H1 (cell line): ENCODE data around the gene PC. TPM values are rescaled to one million over a fixed set of nuclear protein-coding genes. Genes with fewer than 3 reads are reported as not detected.

ENCODE experiments used
- CTCF ChIA-PET: fragments of 300-600 bp; sonication (Branson Sonifier 250); formaldehyde crosslinking; loops from one replicate; lab custom pipeline; 2021; ENCODE audit not compliant: partially characterized antibody; lab: Charles Lee
- POLR2A ChIA-PET: fragments of 300-600 bp; sonication (Branson Sonifier 250); formaldehyde crosslinking; loops from one replicate; lab custom pipeline; 2021; ENCODE audit warnings: inconsistent platforms; ENCODE audit not compliant: partially characterized antibody; lab: Charles Lee
- DNase-seq, 2 experiments: peaks; one replicate each; pipeline versions ENCODE4 v3.0.0 to v3.0.0-alpha.2; 2010 to 2022; ENCODE audit warnings: low spot score in 2 of 2, low read depth in 1 of 2, mixed read lengths in 1 of 2
- FAIRE-seq: peaks from 2 replicates; lab custom pipeline; 2011; peaks lifted over from hg19 to GRCh38; lab: Jason Lieb, UNC
- H2AFZ ChIP-seq: 2 replicates; pipeline ENCODE4 v1.8.1; 2012; ENCODE audit warnings: low read length, inconsistent platforms
- H2AK5ac ChIP-seq: 2 replicates; pipeline ENCODE4 v1.6.1; 2013; ENCODE audit warnings: low read depth, low read length
- H2BK120ac ChIP-seq: replicated peaks from 2 replicates; pipeline ENCODE3; 2013; ENCODE audit warnings: low read depth, low read length, inconsistent platforms
- H2BK12ac ChIP-seq: 2 replicates; pipeline ENCODE4 v1.6.1; 2013; ENCODE audit warnings: low read depth, low read length
- H2BK15ac ChIP-seq: 2 replicates; pipeline ENCODE4 v1.6.1; 2013; ENCODE audit warnings: low read length
- H2BK20ac ChIP-seq: 2 replicates; pipeline ENCODE4 v1.6.1; 2013; ENCODE audit warnings: low read length
- H2BK5ac ChIP-seq: 2 replicates; pipeline ENCODE4 v1.6.1; 2013; ENCODE audit warnings: low read depth, low read length
- H3K14ac ChIP-seq: 2 replicates; pipeline ENCODE4 v1.6.1; 2013; ENCODE audit warnings: inconsistent platforms; ENCODE audit not compliant: insufficient read length
- H3K18ac ChIP-seq: 2 replicates; pipeline ENCODE4 v1.6.1; 2013; ENCODE audit warnings: low read length; ENCODE audit errors: extremely low read depth
- H3K23ac ChIP-seq: 2 replicates; pipeline ENCODE4 v1.6.1; 2013; ENCODE audit warnings: inconsistent platforms; ENCODE audit not compliant: insufficient read length
- H3K23me2 ChIP-seq: 2 replicates; pipeline ENCODE4 v1.6.1; 2013; ENCODE audit warnings: low read depth, low read length
- H3K27ac ChIP-seq: 2 replicates; pipeline ENCODE4 v1.6.1; 2011; ENCODE audit warnings: low read depth, low read length, inconsistent platforms
- H3K27me3 ChIP-seq, 4 experiments: replicated peaks in 1 of 4; 1 replicate in 1 of 4; 2 replicates in 3 of 4; pipeline versions ENCODE4 v1.6.1 to v1.8.1; 2011 to 2013; ENCODE audit warnings: low read length in 3 of 4, mild to moderate bottlenecking in 3 of 4, inconsistent platforms in 2 of 4, mixed read lengths in 2 of 4, moderate library complexity in 1 of 4; ENCODE audit not compliant: control insufficient read depth in 3 of 4, insufficient read depth in 3 of 4; ENCODE audit errors: extremely low read depth in 1 of 4
- H3K36me3 ChIP-seq, 4 experiments: 2 replicates each; pipeline versions ENCODE4 v1.6.1 to v1.8.1; 2011 to 2013; ENCODE audit warnings: mild to moderate bottlenecking in 4 of 4, low read length in 3 of 4, moderate library complexity in 2 of 4, control low read depth in 1 of 4, inconsistent platforms in 1 of 4; ENCODE audit not compliant: insufficient read depth in 4 of 4, control insufficient read depth in 2 of 4
- H3K4ac ChIP-seq: replicated peaks from 2 replicates; pipeline ENCODE3; 2013; ENCODE audit warnings: low read length, low read depth, mixed read lengths, inconsistent platforms; ENCODE audit not compliant: insufficient read length
- H3K4me1 ChIP-seq, 4 experiments: replicated peaks in 1 of 4; 1 replicate in 1 of 4; 2 replicates in 3 of 4; pipeline versions ENCODE4 v1.6.1 to v1.8.1; 2011 to 2013; ENCODE audit warnings: low read length in 3 of 4, inconsistent platforms in 2 of 4, mixed read lengths in 1 of 4; ENCODE audit not compliant: insufficient read depth in 4 of 4, control insufficient read depth in 3 of 4
- H3K4me2 ChIP-seq, 2 experiments: 2 replicates each; pipeline versions ENCODE4 v1.6.1 to v1.8.1; 2011 to 2013; ENCODE audit warnings: low read depth in 2 of 2, low read length in 2 of 2, control low read depth in 1 of 2, inconsistent platforms in 1 of 2, mild to moderate bottlenecking in 1 of 2; ENCODE audit not compliant: insufficient read depth in 1 of 2
- H3K4me3 ChIP-seq, 4 experiments: fragments of 200-600, 300-600 bp in 1 of 4; sonication (generic), shearing (Covaris generic), sonication (Bioruptor Twin) in 1 of 4; 2 replicates each; pipeline versions ENCODE4 v1.5.1 to v1.8.1; 2011 to 2016; ENCODE audit warnings: low read length in 4 of 4, low read depth in 3 of 4, control low read depth in 2 of 4, inconsistent platforms in 2 of 4, mild to moderate bottlenecking in 2 of 4, mixed read lengths in 1 of 4, moderate library complexity in 1 of 4; ENCODE audit not compliant: insufficient read depth in 2 of 4; ENCODE audit errors: extremely low read depth in 1 of 4
- H3K56ac ChIP-seq: replicated peaks from 2 replicates; pipeline ENCODE3; 2013; ENCODE audit warnings: low read depth, mild to moderate bottlenecking, mixed read lengths, low read length, inconsistent platforms; ENCODE audit not compliant: insufficient read length
- H3K79me1 ChIP-seq: 2 replicates; pipeline ENCODE4 v1.6.1; 2013; ENCODE audit warnings: low read depth, low read length, control low read depth
- H3K79me2 ChIP-seq, 2 experiments: 2 replicates each; pipeline versions ENCODE4 v1.6.1 to v1.8.1; 2012 to 2013; ENCODE audit warnings: low read length in 2 of 2, mild to moderate bottlenecking in 2 of 2, inconsistent platforms in 1 of 2; ENCODE audit not compliant: insufficient read depth in 2 of 2, control insufficient read depth in 1 of 2
- H3K9ac ChIP-seq, 4 experiments: replicated peaks in 1 of 4; 1 replicate in 1 of 4; 2 replicates in 3 of 4; pipeline versions ENCODE4 v1.6.1 to v1.8.1; 2011 to 2013; ENCODE audit warnings: low read depth in 3 of 4, low read length in 3 of 4, control low read depth in 2 of 4, mild to moderate bottlenecking in 2 of 4, moderate library complexity in 2 of 4, inconsistent platforms in 1 of 4; ENCODE audit errors: extremely low read depth in 1 of 4
- H3K9me3 ChIP-seq, 2 experiments: 2 replicates each; pipeline versions ENCODE4 v1.6.1 to v1.8.1; 2012 to 2013; ENCODE audit warnings: mild to moderate bottlenecking in 2 of 2, moderate library complexity in 2 of 2, control low read depth in 1 of 2, inconsistent platforms in 1 of 2, low read depth in 1 of 2, low read length in 1 of 2, mixed read lengths in 1 of 2; ENCODE audit not compliant: insufficient read depth in 2 of 2
- H4K20me1 ChIP-seq, 2 experiments: replicated peaks in 1 of 2; 2 replicates each; pipeline versions ENCODE3 to v1.8.1; 2011 to 2013; ENCODE audit warnings: inconsistent platforms in 2 of 2, low read length in 2 of 2, mild to moderate bottlenecking in 1 of 2; ENCODE audit not compliant: insufficient read depth in 2 of 2, control insufficient read depth in 1 of 2
- H4K5ac ChIP-seq: 2 replicates; pipeline ENCODE4 v1.6.1; 2013; ENCODE audit warnings: low read length, low read depth, mixed read lengths, inconsistent platforms; ENCODE audit not compliant: insufficient read length
- H4K8ac ChIP-seq: 2 replicates; pipeline ENCODE4 v1.8.0; 2013; ENCODE audit warnings: mild to moderate bottlenecking, moderate library complexity, low read length, inconsistent platforms; ENCODE audit not compliant: insufficient read depth; ENCODE audit errors: extremely low read depth
- H4K91ac ChIP-seq: replicated peaks from 2 replicates; pipeline ENCODE3; 2013; ENCODE audit warnings: low read length, mixed read lengths, inconsistent platforms; ENCODE audit not compliant: insufficient read length
- BRCA1 ChIP-seq: IDR thresholded peaks from 2 replicates; pipeline ENCODE4 v1.6.1; 2012; ENCODE audit warnings: low read depth, low read length, improper control_type of control experiment
- CEBPB ChIP-seq: IDR thresholded peaks from 2 replicates; pipeline ENCODE4 v1.6.1; 2012; ENCODE audit warnings: low read depth, low read length
- CHD2 ChIP-seq: IDR thresholded peaks from 2 replicates; pipeline ENCODE4 v1.6.1; 2012; ENCODE audit warnings: low read length, improper control_type of control experiment
- MAX ChIP-seq: IDR thresholded peaks from 2 replicates; pipeline ENCODE4 v1.6.1; 2012; ENCODE audit warnings: inconsistent platforms
- USF2 ChIP-seq: IDR thresholded peaks from 2 replicates; pipeline ENCODE4 v1.6.1; 2011; ENCODE audit warnings: low read length, improper control_type of control experiment
- WGBS, 2 experiments: shearing (Covaris generic) in 1 of 2; methylation state at CpG; one replicate each; pipeline versions ENCODE4 v1.1.6 to v1.1.7; 2013 to 2015; ENCODE audit warnings: low lambda C conversion rate in 2 of 2, mixed read lengths in 2 of 2, inconsistent platforms in 1 of 2, low coverage in 1 of 2, missing lambda C conversion rate in 1 of 2; ENCODE audit not compliant: insufficient replicate concordance in 2 of 2, insufficient coverage in 1 of 2, insufficient read length in 1 of 2; ENCODE audit errors: extremely low coverage in 1 of 2, missing lambda C conversion rate in 1 of 2; 5-methylcytosine and 5-hydroxymethylcytosine counted together
- polyA plus RNA-seq, 7 experiments: library from polyadenylated mRNA; depleted of rRNA in 3 of 7; stranded (reverse) in 5 of 7; unstranded in 2 of 7; fragments of >200 nt in 5 of 7; fragments of 200-250 nt in 2 of 7; gene quantifications; 1 replicate in 5 of 7; 2 replicates in 1 of 7; 4 replicates in 1 of 7; pipeline versions ENCODE4 v1.2.1 to v1.2.3, GENCODE V29; 2011 to 2013; ENCODE audit warnings: missing spikeins in 2 of 7, mixed read lengths in 2 of 7
- total RNA-seq: library from RNA; stranded (reverse); fragmentation: NEBNext Ultra II Directional; extraction: Animal tissue kit (Norgen Biotek cat#: 25700); gene quantifications from 2 replicates; pipeline ENCODE4 v1.2.1, GENCODE V29; 2021

The PC gene
- total and polyA plus RNA-seq, 2 of the 8 experiments (the other 6 are each of a cell fraction or from before 2014, with no cell fraction given): 11.5 to 27.5 TPM

DNA sequence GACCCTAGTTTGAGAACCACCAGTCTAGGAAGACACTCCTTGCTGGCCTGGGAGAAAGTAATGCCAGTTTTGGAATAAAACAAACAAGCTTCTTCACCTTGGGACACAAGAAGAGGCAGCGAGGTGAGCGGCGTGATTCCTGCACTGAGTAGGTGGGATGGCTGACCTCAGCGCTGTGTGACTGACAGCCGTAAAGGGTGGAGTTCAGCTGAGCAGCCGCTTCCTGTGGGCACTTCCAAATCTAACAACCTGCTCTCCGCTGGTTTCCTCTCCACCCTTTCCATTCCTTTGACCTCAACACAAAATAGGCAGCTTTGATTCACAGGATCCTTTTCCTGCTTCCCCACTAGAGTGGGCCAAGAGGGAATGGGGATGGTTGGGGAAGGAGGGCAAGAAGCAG, 45.8 kb downstream of the PC start:
- Histone ChIP-seq H2BK20ac (no peak overlapping the region), H3K4me2 (no peak overlapping the region), H3K36me3 (no peaks in the 10 kb centered on the region), H3K14ac (no peak overlapping the region), H2AFZ (no peak overlapping the region), H3K27ac (no peak overlapping the region), H4K8ac (no peak overlapping the region), H2BK12ac (peak overlapping the region; percentile 68), H4K91ac (no peak overlapping the region), H3K27me3 (no peaks in the 10 kb centered on the region), H3K18ac (peak overlapping the region; percentile 33), H3K23me2 (no peaks in the 10 kb centered on the region), H3K79me2 (no peaks in the 10 kb centered on the region), H3K9me3 (no peaks in the 10 kb centered on the region), H2BK120ac (no peak overlapping the region), H3K79me1 (no peaks in the 10 kb centered on the region; the same call in 1 of the 2 replicates), H3K56ac (no peak overlapping the region)
- WGBS, 2 experiments: 83% methylated on average over 7 of the region's 7 CpGs; no CpG with 5 or more reads in 1 of the 2 experiments
- DNase-seq: no peak
- TF ChIP-seq CEBPB (no peak), MAX (no peak), CHD2 (no peak), USF2 (no peak), BRCA1 (no peak)
- TF ChIP-seq, all 59 proteins: peak for 0
- no peak overlapping the region for H3K4ac ChIP-seq
- ChIA-PET CTCF (interaction anchor here (0.9 to 1.5 kb wide), 2 partner anchors 28 to 63 kb away, joined by 3 to 5 read pairs; partner anchors contain the start of gene C11orf86), POLR2A (interaction anchor here (0.9 kb wide), 1 partner anchor 26 kb away, joined by 3 read pairs; no protein-coding TSS in a partner anchor)
- no peak overlapping the region for H3K23ac ChIP-seq
- no peaks in the 10 kb centered on the region for H4K20me1 ChIP-seq
- no peak overlapping the region for H4K5ac ChIP-seq
- peaks cover 5 to 21% (median 12%) of the 10 kb centered on the region in 4 experiments for H3K4me1 ChIP-seq
- no peak overlapping the region for H3K4me3 ChIP-seq
- H2BK15ac ChIP-seq: peak overlapping the region; percentile 73; the same call in 1 of the 2 replicates
- peak overlapping the region; percentile 4; the same call in 1 of the 2 replicates for H2BK5ac ChIP-seq
- H2AK5ac ChIP-seq: no peak overlapping the region
- no peak for FAIRE-seq
- no peak overlapping the region for H3K9ac ChIP-seq
